SK-N-SH (cell line): ENCODE data around the gene AKAP6. TPM values are rescaled to one million over a fixed set of nuclear protein-coding genes. Genes with fewer than 3 reads are reported as not detected.

Experiments used
- CTCF ChIA-PET: fragments of 300-600, 350-600 bp; formaldehyde crosslinking; extraction: SDS; loops from one replicate; lab custom pipeline; 2021; lab: Yijun Ruan, JAX
- POLR2A ChIA-PET: fragments of 350-600 bp; sonication (Branson Sonifier 250); formaldehyde crosslinking; extraction: SDS; loops from one replicate; lab custom pipeline; 2020; ENCODE audit warnings: antibody characterized with exemption, inconsistent platforms; lab: Yijun Ruan, JAX
- DNase-seq: peaks from one replicate; pipeline ENCODE4 v3.0.0; 2012
- H2AFZ ChIP-seq: fragments of 200-600 bp; sonication (generic); 2 replicates; pipeline ENCODE4 v1.8.1; 2016; ENCODE audit warnings: antibody characterized with exemption, mild to moderate bottlenecking, low read depth
- H3F3A ChIP-seq: fragments of 200-600 bp; sonication (generic); replicated peaks from 2 replicates; pipeline ENCODE3; 2016; ENCODE audit warnings: antibody characterized with exemption, mild to moderate bottlenecking; ENCODE audit not compliant: insufficient read depth
- H3K27ac ChIP-seq, 2 experiments: fragments of 200-500 bp in 1 of 2; fragments of 200-600 bp in 1 of 2; sonication (Bioruptor generic) in 1 of 2; sonication (generic), shearing (Covaris generic) in 1 of 2; 2 replicates each; pipeline versions ENCODE4 v1.5.1 to v1.6.1; 2014 to 2016; ENCODE audit warnings: low read depth in 2 of 2, inconsistent platforms in 1 of 2, low read length in 1 of 2, mild to moderate bottlenecking in 1 of 2, mixed read lengths in 1 of 2
- H3K27me3 ChIP-seq: fragments of 200-600 bp; sonication (generic), shearing (Covaris generic); 2 replicates; pipeline ENCODE4 v1.6.1; 2016; ENCODE audit warnings: mixed run types; ENCODE audit not compliant: insufficient read depth
- H3K36me3 ChIP-seq, 2 experiments: fragments of 200-500 bp in 1 of 2; fragments of 200-600 bp in 1 of 2; sonication (Bioruptor generic) in 1 of 2; sonication (generic) in 1 of 2; replicated peaks in 1 of 2; 2 replicates each; pipeline versions ENCODE3 to v1.5.1; 2014 to 2016; ENCODE audit warnings: low read length in 1 of 2, mild to moderate bottlenecking in 1 of 2; ENCODE audit not compliant: insufficient read depth in 2 of 2, control insufficient read depth in 1 of 2
- H3K4me1 ChIP-seq, 2 experiments: fragments of 200-500 bp in 1 of 2; fragments of 200-600 bp in 1 of 2; sonication (Bioruptor generic) in 1 of 2; sonication (generic), shearing (Covaris generic) in 1 of 2; 2 replicates each; pipeline versions ENCODE4 v1.5.1 to v1.6.1; 2014 to 2016; ENCODE audit warnings: low read depth in 1 of 2, low read length in 1 of 2, mixed run types in 1 of 2; ENCODE audit not compliant: insufficient read depth in 2 of 2, control insufficient read depth in 1 of 2
- H3K4me2 ChIP-seq: fragments of 200-600 bp; sonication (generic), shearing (Covaris generic); 2 replicates; pipeline ENCODE4 v1.6.1; 2017; ENCODE audit warnings: mixed run types
- H3K4me3 ChIP-seq, 2 experiments: fragments of 200-500 bp in 1 of 2; fragments of 200-600 bp in 1 of 2; sonication (Bioruptor generic) in 1 of 2; sonication (generic), shearing (Covaris generic) in 1 of 2; 2 replicates each; pipeline versions ENCODE4 v1.5.1 to v1.8.1; 2014 to 2016; ENCODE audit warnings: low read depth in 2 of 2, inconsistent platforms in 1 of 2, low read length in 1 of 2, mild to moderate bottlenecking in 1 of 2, mixed read lengths in 1 of 2, moderate library complexity in 1 of 2
- H3K79me2 ChIP-seq: fragments of 200-600 bp; sonication (generic); 2 replicates; pipeline ENCODE4 v1.8.1; 2017; ENCODE audit warnings: mild to moderate bottlenecking; ENCODE audit not compliant: insufficient read depth
- H3K9ac ChIP-seq: fragments of 200-600 bp; sonication (generic); 2 replicates; pipeline ENCODE4 v1.6.1; 2017; ENCODE audit warnings: mixed run types
- H3K9me2 ChIP-seq: fragments of 200-600 bp; sonication (generic); 2 replicates; pipeline ENCODE4 v1.6.1; 2017; ENCODE audit warnings: mixed run types
- H3K9me3 ChIP-seq: fragments of 200-600 bp; sonication (generic); 2 replicates; pipeline ENCODE4 v1.6.1; 2017; ENCODE audit warnings: mixed run types, mild to moderate bottlenecking, moderate library complexity
- H4K20me1 ChIP-seq: fragments of 200-600 bp; sonication (generic); 2 replicates; pipeline ENCODE4 v1.6.1; 2017; ENCODE audit warnings: mild to moderate bottlenecking, mixed run types; ENCODE audit not compliant: insufficient read depth
- CHD2 ChIP-seq: fragments of 150-350 bp; IDR thresholded peaks from 2 replicates; pipeline ENCODE4 v1.6.1; 2018; ENCODE audit warnings: low read length; ENCODE audit not compliant: partially characterized antibody
- EP300 ChIP-seq, 2 experiments: IDR thresholded peaks; 2 replicates each; pipeline versions ENCODE4 v1.4.0 to v1.6.1; 2012; ENCODE audit warnings: borderline replicate concordance in 1 of 2, low read depth in 1 of 2, low read length in 1 of 2
- EZH2phosphoT487 ChIP-seq: fragments of 200-600 bp; sonication (generic); IDR thresholded peaks from 2 replicates; pipeline ENCODE4 v1.6.1; 2017; ENCODE audit warnings: low read depth, mixed run types, mild to moderate bottlenecking, antibody characterized with exemption, moderate library complexity, borderline replicate concordance
- FOSL2 ChIP-seq: IDR thresholded peaks from 2 replicates; pipeline ENCODE4 v1.4.0; 2012; ENCODE audit warnings: low read depth, mild to moderate bottlenecking, moderate library complexity, borderline replicate concordance
- FOXJ3 ChIP-seq: sonication (generic); formaldehyde crosslinking; IDR thresholded peaks from 2 replicates; pipeline ENCODE4 v1.5.1; 2020; ENCODE audit warnings: mild to moderate bottlenecking, missing genetic modification reagents
- GABPA ChIP-seq: IDR thresholded peaks from 2 replicates; pipeline ENCODE4 v1.4.0; 2012; ENCODE audit warnings: low read depth, mild to moderate bottlenecking
- GATA2 ChIP-seq: sonication (generic); formaldehyde crosslinking; IDR thresholded peaks from 2 replicates; pipeline ENCODE4 v1.5.0; 2020; ENCODE audit warnings: mild to moderate bottlenecking, missing genetic modification reagents
- IRF3 ChIP-seq: fragments of 150-350 bp; IDR thresholded peaks from 2 replicates; pipeline ENCODE4 v1.6.1; 2016; ENCODE audit warnings: mild to moderate bottlenecking, low read depth, low read length
- MEF2A ChIP-seq: IDR thresholded peaks from 2 replicates; pipeline ENCODE4 v1.4.0; 2012; ENCODE audit warnings: low read depth, borderline replicate concordance
- MXI1 ChIP-seq: IDR thresholded peaks from 2 replicates; pipeline ENCODE4 v1.6.1; 2012; ENCODE audit warnings: mild to moderate bottlenecking, low read depth, low read length, improper control_type of control experiment
- NFIC ChIP-seq: IDR thresholded peaks from 2 replicates; pipeline ENCODE4 v1.4.0; 2012; ENCODE audit warnings: borderline replicate concordance
- NRF1 ChIP-seq: IDR thresholded peaks from 2 replicates; pipeline ENCODE4 v1.6.1; 2012; ENCODE audit warnings: low read depth, mild to moderate bottlenecking, low read length
- RAD21 ChIP-seq: IDR thresholded peaks from 2 replicates; pipeline ENCODE4 v1.6.1; 2012; ENCODE audit warnings: mild to moderate bottlenecking, low read length
- RCOR1 ChIP-seq: fragments of 150-350 bp; IDR thresholded peaks from 2 replicates; pipeline ENCODE4 v1.6.1; 2017; ENCODE audit warnings: antibody characterized with exemption, low read length
- RFX5 ChIP-seq: IDR thresholded peaks from 2 replicates; pipeline ENCODE4 v1.6.1; 2012; ENCODE audit warnings: mild to moderate bottlenecking, improper control_type of control experiment, low read length
- TCF12 ChIP-seq: IDR thresholded peaks from 2 replicates; pipeline ENCODE4 v1.4.0; 2012
- USF1 ChIP-seq: IDR thresholded peaks from 2 replicates; pipeline ENCODE4 v1.4.0; 2012; ENCODE audit warnings: low read depth, borderline replicate concordance
- USF2 ChIP-seq: fragments of 150-350 bp; IDR thresholded peaks from 2 replicates; pipeline ENCODE4 v1.6.1; 2017; ENCODE audit warnings: antibody characterized with exemption, low read length, low read depth, borderline replicate concordance
- WGBS: methylation state at CpG from one replicate; pipeline ENCODE4 v1.1.6; 2017; ENCODE audit warnings: low lambda C conversion rate; 5-methylcytosine and 5-hydroxymethylcytosine counted together
- polyA plus RNA-seq, 3 experiments: library from polyadenylated mRNA; depleted of rRNA; stranded (reverse); fragments of >200 nt; gene quantifications; 2 replicates each; pipeline ENCODE4 v1.2.3, GENCODE V29; 2012

Gene AKAP6
- polyA plus RNA-seq, 1 of the 3 experiments (the other 2 are of a cell fraction) = 1.7 TPM

GRCh38 chr14:32814721-32815120 is 485.6 kb downstream of the AKAP6 start:
- H3K4me1 ChIP-seq = peaks cover 0 to 8% of the 10 kb centered on the region in 2 experiments; a peak in 2 of 4 replicates
- DNase-seq = no peak
- H3F3A ChIP-seq = no peaks in the 10 kb centered on the region
- H3K27me3 ChIP-seq = no peaks in the 10 kb centered on the region
- H3K9me3 ChIP-seq = no peaks in the 10 kb centered on the region
- no peaks in the 10 kb centered on the region for H4K20me1 ChIP-seq
- CTCF ChIA-PET = interaction anchor here (1.3 kb wide), 1 partner anchor 238 kb away, joined by 5 read pairs; no protein-coding TSS in a partner anchor
- no peak overlapping the region for H3K27ac ChIP-seq
- H3K4me3 ChIP-seq = no peak overlapping the region
- no peak overlapping the region for H2AFZ ChIP-seq
- H3K9ac ChIP-seq = no peak overlapping the region
- TF ChIP-seq RCOR1 = no peak
- TF ChIP-seq USF1 = no peak
- TF ChIP-seq FOXJ3 (CRISPR knock-in tag) = no peak
- TF ChIP-seq NRF1 = no peak
- no peak for TF ChIP-seq IRF3
- no peak for TF ChIP-seq TCF12
- TF ChIP-seq GABPA = no peak
- no peak for TF ChIP-seq CHD2
- no peak for TF ChIP-seq NFIC
- no peak for TF ChIP-seq RFX5
- TF ChIP-seq GATA2 = no peak
- TF ChIP-seq, all 33 proteins: peak for 0
- Histone ChIP-seq H3K79me2 (no peaks in the 10 kb centered on the region), H3K4me2 (no peak overlapping the region), H3K9me2 (no peaks in the 10 kb centered on the region), H3K36me3 (no peaks in the 10 kb centered on the region)
- 71% methylated on average over 1 of the region's 1 CpG for WGBS
- POLR2A ChIA-PET = no interaction called here

GRCh38 chr14:32816588-32816987 is 487.5 kb downstream of the AKAP6 start:
- DNase-seq = no peak
- H3K79me2 ChIP-seq = no peaks in the 10 kb centered on the region
- H3K9ac ChIP-seq = no peak overlapping the region
- H3F3A ChIP-seq = no peaks in the 10 kb centered on the region
- H3K4me3 ChIP-seq = no peak overlapping the region
- no peaks in the 10 kb centered on the region for H3K9me2 ChIP-seq
- H4K20me1 ChIP-seq = no peaks in the 10 kb centered on the region
- H3K4me1 ChIP-seq = peaks cover 0 to 8% of the 10 kb centered on the region in 2 experiments; a peak in 2 of 4 replicates
- H2AFZ ChIP-seq = no peak overlapping the region
- no peaks in the 10 kb centered on the region for H3K36me3 ChIP-seq
- POLR2A ChIA-PET = no interaction called here
- no peak overlapping the region for H3K4me2 ChIP-seq
- H3K9me3 ChIP-seq = no peaks in the 10 kb centered on the region
- no peak for TF ChIP-seq EP300 (IDR thresholded peaks at IDR 0.05; ENCODE audit: borderline replicate concordance in 1 of 2, low read depth in 1 of 2, low read length in 1 of 2)
- TF ChIP-seq, all 33 proteins: peak for 0
- H3K27me3 ChIP-seq = no peaks in the 10 kb centered on the region
- CTCF ChIA-PET = no interaction called here
- H3K27ac ChIP-seq = no peak overlapping the region

GRCh38 chr14:32817780-32818179 is 488.7 kb downstream of the AKAP6 start:
- H3K4me1 ChIP-seq = peaks cover 0 to 8% of the 10 kb centered on the region in 2 experiments; a peak in 2 of 4 replicates
- no peaks in the 10 kb centered on the region for H3K27me3 ChIP-seq
- H3K9me3 ChIP-seq = no peaks in the 10 kb centered on the region
- no peak overlapping the region for H3K4me3 ChIP-seq
- POLR2A ChIA-PET = no interaction called here
- no peak overlapping the region for H3K27ac ChIP-seq
- TF ChIP-seq USF1 (no peak), FOSL2 (no peak), RAD21 (no peak), USF2 (no peak), MEF2A (no peak), NFIC (no peak), MXI1 (no peak), GABPA (no peak), EZH2phosphoT487 (no peak), RFX5 (no peak)
- TF ChIP-seq, all 33 proteins: peak for 0
- DNase-seq = no peak
- Histone ChIP-seq H3K79me2 (no peaks in the 10 kb centered on the region), H3F3A (no peaks in the 10 kb centered on the region), H3K4me2 (no peak overlapping the region), H4K20me1 (no peaks in the 10 kb centered on the region), H3K9ac (no peak overlapping the region), H3K36me3 (peaks cover 0 to 2% of the 10 kb centered on the region in 2 experiments), H3K9me2 (no peaks in the 10 kb centered on the region), H2AFZ (no peak overlapping the region)
- whole genome bisulfite sequencing = 55% methylated on average over 2 of the region's 2 CpGs
- CTCF ChIA-PET = no interaction called here
